ENCODE results near the gene IQCN.
A peak's percentile ranks its signal among the peaks of the same experiment; 100 is the strongest.

The IQCN gene

GRCh38 chr19:18282021-18282787 is 8.0 kb upstream of the IQCN start:
- peak overlapping the region; percentile 99 for H3K27ac ChIP-seq
- TF ChIP-seq, protein P1, sequence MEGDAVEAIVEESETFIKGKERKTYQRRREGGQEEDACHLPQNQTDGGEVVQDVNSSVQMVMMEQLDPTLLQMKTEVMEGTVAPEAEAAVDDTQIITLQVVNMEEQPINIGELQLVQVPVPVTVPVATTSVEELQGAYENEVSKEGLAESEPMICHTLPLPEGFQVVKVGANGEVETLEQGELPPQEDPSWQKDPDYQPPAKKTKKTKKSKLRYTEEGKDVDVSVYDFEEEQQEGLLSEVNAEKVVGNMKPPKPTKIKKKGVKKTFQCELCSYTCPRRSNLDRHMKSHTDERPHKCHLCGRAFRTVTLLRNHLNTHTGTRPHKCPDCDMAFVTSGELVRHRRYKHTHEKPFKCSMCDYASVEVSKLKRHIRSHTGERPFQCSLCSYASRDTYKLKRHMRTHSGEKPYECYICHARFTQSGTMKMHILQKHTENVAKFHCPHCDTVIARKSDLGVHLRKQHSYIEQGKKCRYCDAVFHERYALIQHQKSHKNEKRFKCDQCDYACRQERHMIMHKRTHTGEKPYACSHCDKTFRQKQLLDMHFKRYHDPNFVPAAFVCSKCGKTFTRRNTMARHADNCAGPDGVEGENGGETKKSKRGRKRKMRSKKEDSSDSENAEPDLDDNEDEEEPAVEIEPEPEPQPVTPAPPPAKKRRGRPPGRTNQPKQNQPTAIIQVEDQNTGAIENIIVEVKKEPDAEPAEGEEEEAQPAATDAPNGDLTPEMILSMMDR (conservative IDR thresholded peaks at IDR 0.05), result 0 out of 2 replicates have a peak, but pooled peaks have one; percentile 5

DNA sequence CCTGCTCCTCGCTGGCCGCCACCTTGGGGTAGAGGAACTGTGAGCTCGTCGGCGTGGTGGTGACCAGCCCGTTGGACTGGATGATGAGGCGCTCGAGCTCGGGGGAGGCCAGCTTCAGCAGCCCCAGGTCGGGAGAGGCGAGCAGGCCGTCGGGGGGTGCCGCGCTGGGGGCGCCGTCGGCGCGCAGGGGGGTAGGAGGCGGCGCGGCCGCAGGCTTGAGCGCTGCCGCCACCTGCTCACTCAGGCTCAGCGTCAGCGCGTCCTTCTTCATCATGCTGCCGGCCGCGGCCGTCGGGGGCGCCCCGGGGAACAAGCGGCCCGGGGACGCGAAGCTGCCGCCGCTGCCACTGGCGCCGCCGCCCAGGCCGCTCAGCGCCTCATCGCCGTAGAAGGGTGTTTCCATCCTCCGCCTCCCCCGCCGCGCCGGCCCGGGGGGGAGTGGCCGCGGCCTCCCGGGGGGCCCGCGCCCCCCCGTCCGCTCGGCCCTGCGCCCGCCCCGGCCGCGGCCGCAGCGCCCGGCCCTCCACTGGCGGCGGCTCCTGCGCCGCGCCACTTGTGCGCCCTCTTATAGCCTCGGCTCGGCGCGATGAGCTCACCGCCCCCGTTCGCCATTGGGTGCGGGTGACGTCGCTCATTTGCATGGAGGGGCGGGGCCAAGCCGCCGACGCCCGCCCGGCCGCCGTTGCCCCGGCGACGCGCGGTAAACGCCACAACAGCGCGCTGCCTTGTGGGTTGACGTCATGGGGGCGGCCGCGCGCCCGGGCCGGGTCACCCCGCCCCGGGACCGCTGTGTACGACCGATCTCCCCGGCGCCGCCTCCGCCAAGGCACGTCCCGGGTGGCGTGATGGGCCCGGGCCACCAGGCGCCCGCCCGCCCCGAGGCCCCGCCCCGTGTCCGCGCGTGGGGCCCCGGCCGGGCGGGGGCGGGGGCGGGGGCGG is 7.1 kb upstream of the IQCN start, which contains the start of gene JUND:
Gene JUND (minus strand): TSS at position 541 of the 939 bp plus-strand sequence. CDS start 138 bp downstream, at position 403.
- peak within 1 kb of the TSS; percentile 99 for H3K27ac ChIP-seq
- TF ChIP-seq, protein P1 (conservative IDR thresholded peaks at IDR 0.05), result 0 out of 2 replicates have a peak, but pooled peaks have one; percentile 5

GRCh38 chr19:18280247-18281081 is 6.2 kb upstream of the IQCN start:
- TF ChIP-seq, protein P1 (conservative IDR thresholded peaks at IDR 0.05), result no peak
- peak overlapping the region; percentile 99 for H3K27ac ChIP-seq

DNA sequence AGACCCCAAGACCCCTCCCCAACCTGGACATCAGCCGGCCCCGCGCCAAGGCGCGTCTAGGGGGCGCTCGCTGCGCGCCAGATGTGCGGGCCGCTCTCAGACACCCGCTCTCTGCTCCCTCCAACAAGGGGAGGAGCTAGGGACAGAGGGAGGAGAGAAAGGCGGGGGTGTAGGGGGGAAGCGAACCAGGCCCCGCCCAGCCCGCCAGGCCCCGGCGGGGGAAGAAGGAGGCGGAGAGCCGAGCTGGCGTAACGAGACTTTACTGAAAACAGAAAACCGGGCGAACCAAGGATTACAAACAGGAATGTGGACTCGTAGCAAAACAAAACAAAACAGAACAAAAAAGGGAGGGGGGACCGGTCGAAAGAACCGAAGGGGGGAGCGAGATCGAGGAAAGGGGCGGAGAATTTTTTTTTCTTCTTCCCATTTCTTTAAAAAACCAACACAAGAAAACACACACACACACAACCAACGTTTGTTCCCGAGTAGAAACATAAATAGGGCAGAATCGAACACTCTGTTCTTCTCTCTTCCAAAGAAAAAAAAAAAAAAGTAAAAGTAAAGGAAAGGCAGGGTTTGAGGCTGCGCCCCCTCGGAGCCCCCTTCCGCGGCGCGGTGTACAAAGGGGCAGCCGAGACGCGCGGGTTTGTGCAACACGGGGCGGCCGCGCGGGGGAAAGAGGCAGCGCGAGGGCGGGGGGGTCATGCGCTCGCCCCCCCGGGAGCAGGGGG is 5.4 kb upstream of the IQCN start:
- peak overlapping the region; percentile 99 for H3K27ac ChIP-seq
- TF ChIP-seq, protein P1 (conservative IDR thresholded peaks at IDR 0.05), result peak; percentile 96

DNA sequence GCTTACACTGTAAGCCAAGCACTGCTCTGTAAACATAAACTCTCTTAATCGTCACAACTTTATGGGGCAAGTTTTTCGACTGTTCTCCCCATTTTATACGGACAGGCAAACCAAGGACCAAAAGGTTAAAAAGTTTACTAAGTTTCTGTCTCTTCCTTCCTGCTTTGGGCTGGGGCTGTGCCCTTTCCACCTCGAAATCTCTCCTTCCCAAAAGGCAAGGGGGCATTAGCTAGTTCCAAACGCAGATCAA is 4.9 kb upstream of the IQCN start:
- peak overlapping the region; percentile 99 for H3K27ac ChIP-seq
- TF ChIP-seq, protein P1 (conservative IDR thresholded peaks at IDR 0.05), result no peak

- TF ChIP-seq, protein P1 (conservative IDR thresholded peaks at IDR 0.05), result peak; percentile 24; the same call in 1 of the 2 replicates
- peak overlapping the region; percentile 99 for H3K27ac ChIP-seq
These were observed 4.4 kb upstream of the IQCN start for GRCh38 chr19:18278521-18279265.

All from VCaP (cell line).